Measurements from ENCODE around the gene KLF15.

The KLF15 gene

DNA sequence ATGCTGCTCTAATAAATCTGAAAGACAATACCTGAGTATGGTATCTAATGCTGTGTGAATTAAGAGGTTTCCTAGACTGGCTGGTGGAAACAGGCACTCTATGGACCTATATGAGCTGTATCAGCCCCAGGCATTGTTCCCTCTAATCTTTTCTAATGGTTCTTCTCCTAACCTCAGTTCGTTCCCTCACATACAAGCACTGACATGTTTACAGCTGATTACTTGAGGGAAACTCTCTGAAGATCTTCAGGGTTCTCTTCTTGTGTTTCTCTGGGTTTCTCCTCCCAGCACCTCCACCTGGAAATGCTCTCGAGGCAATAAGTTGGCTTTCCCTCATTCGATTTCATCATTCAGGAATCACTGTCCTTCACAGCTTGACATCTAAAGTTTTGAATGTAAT lies 52.9 kb downstream of the KLF15 start:
- ATAC-seq, result no peak

- no peak for ATAC-seq
Measured at GRCh38 chr3:126303272-126303671, 53.9 kb downstream of the KLF15 start.

DNA sequence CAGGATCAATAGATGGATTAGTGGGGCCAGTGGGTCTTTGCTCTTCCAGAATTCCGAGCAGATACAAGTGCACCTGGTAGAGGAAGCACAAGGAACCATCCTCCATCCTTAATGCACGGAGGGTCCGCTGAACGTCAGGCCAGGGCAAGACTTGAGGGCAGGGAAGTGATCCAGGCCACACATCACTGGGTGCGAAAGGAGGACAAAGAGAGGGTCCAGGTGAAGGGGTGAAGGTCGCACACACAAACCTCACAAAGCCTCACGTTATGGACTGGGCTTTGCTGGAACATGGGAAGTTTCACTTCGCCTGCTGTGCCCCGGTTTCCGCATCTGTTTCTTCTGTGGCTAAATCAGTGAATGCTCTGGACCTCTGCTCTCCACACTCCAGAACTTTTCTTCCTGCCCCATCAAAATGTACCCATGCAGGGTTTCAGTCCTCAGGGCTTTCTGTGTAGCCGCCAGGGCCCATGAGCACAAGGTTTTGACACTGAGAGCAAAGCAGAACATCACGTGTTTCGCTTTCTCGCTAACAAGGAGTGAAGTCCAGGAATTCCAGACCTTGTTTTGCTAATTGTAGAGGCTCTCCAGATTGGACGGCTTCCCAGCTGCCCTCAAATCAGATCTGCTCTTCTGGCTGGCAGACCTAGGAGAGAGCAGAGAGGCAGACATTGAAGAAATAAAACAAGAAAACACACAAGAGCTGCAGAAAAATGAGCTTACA lies 56.3 kb downstream of the KLF15 start:
- no peak for ATAC-seq

GRCh38 chr3:126300001-126300760 lies 57.0 kb downstream of the KLF15 start:
- ATAC-seq, result no peak

GRCh38 chr3:126295407-126295939 lies 61.7 kb downstream of the KLF15 start:
- no peak for ATAC-seq

GRCh38 chr3:126294211-126294808 lies 62.9 kb downstream of the KLF15 start:
- ATAC-seq, result no peak

GRCh38 chr3:126293370-126294082 lies 63.7 kb downstream of the KLF15 start:
- no peak for ATAC-seq
